ENCODE measurements around the gene TTLL3.
"Not testable (repeated sequence)": the region's sequence is repeated elsewhere in the genome, so short reads cannot be mapped to it uniquely, and the experiment has no call there.

Gene TTLL3

DNA sequence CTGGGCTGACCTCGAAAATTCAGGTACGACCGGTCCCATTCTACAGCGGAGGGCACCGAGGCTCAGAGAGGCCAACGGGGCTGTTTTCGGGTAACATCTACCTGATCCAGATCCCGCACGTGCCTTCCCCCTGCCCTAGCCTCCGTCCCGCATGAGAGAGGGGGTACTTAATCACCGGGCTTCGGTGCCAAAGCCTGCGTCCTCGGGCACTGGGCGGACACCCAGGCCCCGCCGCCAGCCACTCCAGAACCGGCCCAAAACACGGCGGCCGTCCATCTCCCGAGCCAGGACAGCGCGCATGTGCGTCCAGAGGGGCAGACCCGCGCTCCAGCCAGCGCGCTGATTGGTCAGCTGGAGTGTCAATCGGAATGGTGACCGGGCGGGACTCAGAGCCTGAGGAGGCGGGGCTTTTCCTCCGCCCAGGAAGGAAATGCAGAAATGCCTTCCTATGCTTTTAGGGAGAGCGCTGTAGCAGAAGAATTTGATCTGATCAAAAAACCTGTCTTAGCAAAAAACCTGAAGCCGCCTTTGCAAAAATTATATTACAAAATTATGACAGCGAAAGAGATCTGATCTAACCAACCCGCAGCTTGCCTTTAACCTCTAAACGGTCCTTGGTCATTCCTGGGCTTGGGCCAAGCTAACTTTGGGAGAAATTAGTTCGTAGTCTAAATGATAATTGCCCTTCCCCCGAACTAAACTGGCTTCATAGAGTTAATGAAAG, 33.8 kb downstream of the TTLL3 start, which contains the start of gene RPUSD3:
Gene RPUSD3 (minus strand): TSS at position 294 of the 724 bp plus-strand sequence. CDS start 18 bp downstream, at position 276.
- DNase-seq = peak; percentile 99

DNA sequence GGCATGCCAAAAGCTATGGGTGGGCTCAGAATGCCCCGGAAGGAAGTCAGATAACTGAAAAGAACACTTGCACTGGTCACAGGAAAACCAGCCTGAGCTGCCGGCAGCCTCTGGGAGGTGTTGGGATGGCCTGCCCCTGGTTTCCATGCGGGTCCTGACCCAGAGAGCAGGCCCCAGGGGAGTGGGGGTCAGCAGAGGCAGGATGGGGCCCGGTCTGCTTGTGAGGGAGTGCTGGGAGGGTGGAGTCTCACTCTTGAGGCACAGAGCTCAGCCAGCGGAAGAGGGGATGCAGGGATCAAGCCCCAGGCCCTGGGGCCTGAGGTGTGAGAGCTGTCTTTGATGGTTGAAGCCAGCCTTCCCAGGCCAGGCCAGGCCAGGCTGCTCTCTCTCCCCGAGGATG, 36.2 kb downstream of the TTLL3 start:
- DNase-seq = no peak

- no peak for DNase-seq
These were observed 36.9 kb downstream of the TTLL3 start for GRCh38 chr3:9846931-9847488.

- not testable (repeated sequence) for DNase-seq
These were observed 37.8 kb downstream of the TTLL3 start for GRCh38 chr3:9847870-9848269.

GRCh38 chr3:9848860-9849259, 38.8 kb downstream of the TTLL3 start:
- DNase-seq = peak; percentile 29

GRCh38 chr3:9851383-9851782, 41.3 kb downstream of the TTLL3 start:
- DNase-seq = not testable (repeated sequence)

DNA sequence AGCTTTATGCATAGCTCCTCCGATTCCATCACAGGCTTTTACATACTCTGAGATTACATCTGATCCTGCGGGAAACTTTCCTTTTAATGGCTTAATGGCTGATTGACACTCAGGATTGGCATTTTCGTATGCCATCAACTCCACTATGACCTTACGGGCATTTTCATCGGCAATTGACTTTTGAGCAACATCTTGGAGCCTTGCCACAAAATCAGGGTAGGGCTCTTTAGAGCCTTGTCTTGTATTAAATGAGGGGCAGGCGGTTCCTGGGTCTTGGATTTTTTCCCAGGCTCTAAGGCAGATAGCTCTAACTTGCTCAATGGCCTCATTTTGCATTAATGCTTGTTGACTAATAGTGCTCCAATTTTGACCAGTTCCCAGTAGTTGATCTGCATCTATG, 41.9 kb downstream of the TTLL3 start:
- DNase-seq = not testable (repeated sequence)

DNA sequence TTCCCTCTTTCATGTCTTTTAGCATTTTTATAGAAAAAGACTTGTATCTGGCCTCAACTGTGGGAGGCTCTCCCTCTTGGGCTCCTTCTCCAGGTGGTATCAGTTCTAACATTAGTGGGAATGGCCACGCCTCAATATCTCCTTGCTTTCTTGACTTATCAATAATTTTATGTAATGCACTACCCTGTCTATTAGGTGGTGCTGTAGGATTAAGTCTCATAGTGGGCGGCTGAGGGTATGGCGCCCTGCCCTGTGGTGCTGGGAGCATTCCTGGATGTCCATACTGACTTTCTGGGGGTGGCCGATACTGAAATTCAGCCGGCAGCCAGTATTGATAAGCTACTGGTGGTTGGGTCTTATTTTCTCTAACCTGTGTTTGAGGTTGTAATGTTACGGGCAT, 42.5 kb downstream of the TTLL3 start:
- DNase-seq = no peak

DNA sequence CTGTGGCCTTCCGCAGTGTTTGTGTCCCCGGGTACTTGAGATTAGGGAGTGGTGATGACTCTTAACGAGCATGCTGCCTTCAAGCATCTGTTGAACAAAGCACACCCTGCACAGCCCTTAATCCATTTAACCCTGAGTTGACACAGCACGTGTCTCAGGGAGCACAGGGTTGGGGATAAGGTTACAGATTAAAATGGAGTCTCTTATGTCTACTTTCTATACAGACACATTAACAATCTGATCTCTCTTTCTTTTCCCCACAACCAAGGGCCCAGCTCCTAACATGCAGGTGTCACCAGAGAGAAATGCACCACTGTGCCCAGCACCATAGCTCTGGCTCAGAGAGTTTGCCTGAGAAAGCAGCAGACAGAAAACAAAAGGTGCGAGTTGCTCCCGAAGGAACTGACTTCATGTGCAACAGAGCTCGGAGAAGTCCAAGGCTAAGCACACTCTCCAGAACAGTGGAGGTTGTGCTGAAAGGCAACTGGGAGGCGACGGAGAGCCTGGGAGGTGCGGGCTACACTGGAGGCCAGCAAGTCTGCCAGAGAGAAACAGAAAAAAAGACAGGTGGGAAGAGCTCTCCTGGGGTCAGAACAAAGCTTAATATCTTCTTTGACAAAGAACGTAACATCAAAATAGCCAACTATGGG, 44.4 kb downstream of the TTLL3 start:
- DNase-seq = not testable (repeated sequence)

- no peak for DNase-seq
These were observed 45.5 kb downstream of the TTLL3 start for GRCh38 chr3:9855594-9855993.

GRCh38 chr3:9859530-9860025, 49.5 kb downstream of the TTLL3 start:
- no peak for DNase-seq

DNA sequence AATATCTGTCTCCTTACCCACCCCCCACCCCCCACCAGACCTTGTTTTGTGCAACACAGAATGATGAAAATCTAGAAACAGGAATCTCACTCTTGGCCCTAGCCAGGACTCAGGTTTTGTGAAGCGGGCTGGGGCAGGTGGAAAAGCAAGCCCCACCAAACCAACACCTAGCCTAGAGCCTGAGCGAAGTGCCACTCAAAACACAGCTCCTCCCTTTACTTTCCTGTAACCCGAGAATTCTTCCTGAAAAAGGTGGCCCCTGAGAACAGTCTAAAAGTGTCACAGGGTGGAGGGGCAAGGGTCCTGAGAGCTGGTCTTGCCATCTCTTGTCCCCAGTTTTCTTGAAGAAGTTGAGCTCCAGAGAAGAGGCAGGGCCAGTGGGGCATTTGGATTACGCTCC, 51.1 kb downstream of the TTLL3 start:
- DNase-seq = no peak

- DNase-seq = no peak
These were observed 51.6 kb downstream of the TTLL3 start for GRCh38 chr3:9861626-9862130.

GRCh38 chr3:9862391-9863057, 52.5 kb downstream of the TTLL3 start:
- DNase-seq = peak; percentile 60

DNA sequence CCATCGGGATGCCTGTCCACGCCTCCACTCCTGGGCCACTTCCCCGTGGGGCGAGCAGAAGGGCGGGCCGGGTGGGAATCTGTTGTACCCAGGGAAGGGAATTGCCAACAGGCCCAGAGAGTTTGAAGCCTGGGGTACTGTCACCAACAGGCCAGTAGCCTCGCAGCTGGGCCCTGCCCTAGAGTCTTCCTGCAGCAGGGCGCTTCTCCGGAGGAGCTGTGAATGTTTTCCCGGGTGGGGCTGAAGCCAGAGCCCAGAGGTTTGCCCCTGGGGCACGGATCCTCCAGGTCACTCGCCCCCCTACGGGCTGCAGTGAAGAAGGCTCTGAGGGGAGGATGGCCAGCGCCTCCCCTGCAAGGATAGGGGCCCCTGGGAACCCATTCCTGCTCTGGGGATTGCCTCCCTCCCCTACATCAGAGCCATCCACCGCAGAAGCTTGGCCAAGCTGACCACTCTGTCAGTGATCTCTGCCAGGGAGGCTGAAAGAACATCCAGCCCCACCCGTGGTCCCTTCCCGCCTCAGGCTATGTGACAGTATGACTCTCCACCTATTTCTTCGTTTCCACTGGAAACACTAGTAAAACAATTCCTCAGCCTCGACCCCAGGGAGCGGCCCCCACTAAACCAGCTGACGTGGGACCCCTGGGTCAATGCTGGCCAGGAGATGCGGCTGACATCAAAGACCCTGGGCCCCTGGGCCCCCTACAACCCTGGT, 53.2 kb downstream of the TTLL3 start:
- no peak for DNase-seq

DNA sequence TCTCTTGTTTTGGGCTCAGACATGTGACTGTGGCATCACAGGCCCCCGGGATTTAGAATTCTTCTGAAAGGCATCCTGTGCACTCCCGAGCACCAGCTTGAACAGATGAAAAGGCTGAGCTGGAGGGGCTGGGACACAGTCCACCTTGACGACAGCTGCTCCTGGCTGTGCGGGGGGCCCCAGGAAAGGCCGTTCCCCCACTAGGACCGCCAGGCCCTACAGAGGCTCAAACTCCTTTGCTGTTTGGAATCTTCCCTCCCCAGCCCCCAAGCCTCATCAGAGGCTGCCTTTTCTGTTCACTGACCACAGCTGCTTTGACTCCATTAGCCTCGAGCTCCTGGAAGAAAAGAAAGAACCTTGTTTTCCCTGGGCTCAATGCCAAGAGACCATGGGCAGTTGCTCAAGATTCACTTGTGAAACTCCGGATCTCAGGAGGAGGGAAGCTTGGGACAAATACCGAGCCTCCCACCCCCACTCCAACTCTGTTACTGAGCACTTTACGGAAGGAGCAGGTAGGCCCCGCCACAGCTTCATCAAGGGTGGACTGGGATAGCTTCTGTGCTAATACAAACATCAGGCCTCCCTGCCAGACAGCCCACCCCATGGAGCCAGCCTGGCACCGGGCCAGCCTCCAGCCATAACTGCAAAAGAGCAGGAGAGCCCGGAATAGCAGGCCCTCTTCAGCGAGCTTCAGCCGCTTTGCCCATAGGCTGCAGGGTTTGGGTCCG, 54.3 kb downstream of the TTLL3 start:
- peak; percentile 75 for DNase-seq

DNA sequence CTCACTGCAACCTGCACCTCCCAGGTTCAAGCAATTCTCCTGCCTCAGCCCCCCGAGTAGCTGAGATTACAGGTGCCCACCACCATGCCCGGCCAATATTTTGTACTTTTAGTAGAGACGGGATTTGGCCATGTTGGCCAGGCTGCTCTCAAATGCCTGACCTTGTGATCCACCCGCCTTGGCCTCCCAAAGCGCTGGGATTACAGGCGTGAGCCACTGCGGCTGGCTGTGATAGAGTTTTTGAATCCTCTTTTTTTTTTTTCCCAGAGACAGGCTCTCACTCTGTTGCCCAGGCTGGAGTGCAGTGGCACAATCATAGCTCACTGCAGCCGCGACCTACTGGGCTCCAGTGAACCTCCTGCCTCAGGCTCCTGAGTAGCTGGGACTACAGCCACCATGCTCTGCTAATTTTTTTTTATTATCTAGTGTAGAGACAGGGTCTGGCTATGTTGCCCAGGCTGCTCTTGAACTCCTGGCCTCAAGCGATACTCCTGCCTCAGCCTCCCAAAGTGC, 55.1 kb downstream of the TTLL3 start:
- not testable (repeated sequence) for DNase-seq

DNA sequence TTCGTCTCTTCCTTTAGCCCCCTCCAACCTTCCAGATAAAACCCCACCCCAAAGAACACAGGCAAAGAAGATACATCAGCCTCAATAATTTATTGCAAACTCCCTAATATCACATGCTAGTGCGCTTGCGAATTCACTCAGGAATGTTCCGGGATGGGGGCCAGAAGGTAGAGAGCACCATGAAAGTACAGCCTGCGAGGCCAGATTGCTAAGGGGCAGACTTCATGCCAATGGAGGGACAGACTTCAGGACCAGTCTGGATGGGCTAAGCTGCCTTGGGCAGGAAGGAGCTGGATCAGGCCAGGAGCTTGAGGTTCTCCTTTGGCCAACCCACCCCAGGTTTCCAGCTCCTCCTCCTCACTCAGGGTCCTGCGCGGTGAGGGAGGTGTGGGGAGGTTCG, 56.6 kb downstream of the TTLL3 start:
- DNase-seq = no peak

GRCh38 chr3:9867106-9867505, 57.0 kb downstream of the TTLL3 start:
- DNase-seq = no peak

DNA sequence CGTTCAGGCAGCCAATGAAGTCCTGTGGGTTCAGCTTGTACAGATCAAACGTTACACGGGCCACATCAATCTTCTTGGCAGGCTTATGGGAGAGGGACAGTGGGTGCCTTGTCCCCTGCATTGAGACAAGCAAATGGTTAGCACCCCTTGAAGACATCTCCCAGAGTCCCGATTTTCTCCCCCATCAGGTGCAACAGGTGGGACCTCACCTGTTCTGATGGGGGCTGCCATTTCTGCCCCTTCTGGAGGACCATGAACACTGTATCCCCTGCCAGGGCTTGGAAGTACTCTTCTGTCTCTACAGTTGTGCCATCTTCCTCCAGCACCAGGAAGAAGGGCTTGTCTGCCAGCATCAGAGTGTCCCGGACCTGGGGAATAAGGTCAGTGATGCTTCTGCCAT, 59.9 kb downstream of the TTLL3 start:
- DNase-seq = no peak

GRCh38 chr3:9870978-9871377, 60.9 kb downstream of the TTLL3 start:
- DNase-seq = no peak

- DNase-seq = not testable (repeated sequence)
These were observed 62.0 kb downstream of the TTLL3 start for GRCh38 chr3:9872067-9872466.

Data from eye (tissue), 1 donor.